ENCODE measurements around the gene EXD3. TPM values are rescaled to one million over a fixed set of nuclear protein-coding genes. Genes with fewer than 3 reads are reported as not detected.
"Not testable (repeated sequence)": the region's sequence is repeated elsewhere in the genome, so short reads cannot be mapped to it uniquely, and the experiment has no call there.

Gene EXD3
- total and polyA plus RNA-seq, 9 of the 15 experiments (the other 6 are each of a cell fraction or from before 2014, with no cell fraction given) = 0.29 to 12.5 (median 3.9) TPM

- intact Hi-C loops (cut with micrococcal nuclease) (no loop called here), in situ Hi-C loops (cut with MboI) (no loop called here)
- no peaks in the 10 kb centered on the region for H4K20me1 ChIP-seq (replicated peaks; ENCODE audit: control insufficient read depth, insufficient read depth, low read length)
- H3K9me3 ChIP-seq (replicated peaks; ENCODE audit: control insufficient read depth, insufficient read depth, low read depth, low read length) = no peaks in the 10 kb centered on the region
- 82% methylated on average over 10 of the region's 15 CpGs for WGBS (ENCODE audit: insufficient coverage, low coverage, missing lambda C conversion rate)
- ATAC-seq (no peak), DNase-seq (ENCODE audit: extremely low read depth in 1 of 4, low spot score in 3 of 4) (no peak), FAIRE-seq (no peak)
- no TSS peak for BruUV-seq (replicated peaks)
- no peak overlapping the region; the same call in 2 of the 3 replicates for H3K27ac ChIP-seq (ENCODE audit: extremely low read depth, low read depth, low read length)
- peak overlapping the region in 1 of 2 experiments; percentile 14; a peak in 1 of 4 replicates for H3K9ac ChIP-seq (ENCODE audit: insufficient read depth in 1 of 2, low read depth in 2 of 2, low read length in 2 of 2)
- TF ChIP-seq ILK (tag; IDR thresholded peaks at IDR 0.05; ENCODE audit: borderline replicate concordance, low read depth) = no peak
- TF ChIP-seq CBX2 (IDR thresholded peaks at IDR 0.05; ENCODE audit: insufficient read depth, low read length, poor library complexity, severe bottlenecking) = no peak
- TF ChIP-seq EGR1 (conservative IDR thresholded peaks at IDR 0.05) = no peak
- no peak for TF ChIP-seq CBX1 (IDR thresholded peaks at IDR 0.05; ENCODE audit: low read depth)
- TF ChIP-seq ZNF764 (CRISPR knock-in tag; IDR thresholded peaks at IDR 0.05; ENCODE audit: low read depth) = no peak
- no peak for TF ChIP-seq BHLHE40 (IDR thresholded peaks at IDR 0.05; ENCODE audit: low read length)
- TF ChIP-seq ERF (CRISPR knock-in tag; IDR thresholded peaks at IDR 0.05) = no peak
- TF ChIP-seq POLR2G (IDR thresholded peaks at IDR 0.05; ENCODE audit: low read depth, low read length) = peak; percentile 67
- no peaks in the 10 kb centered on the region; the same call in 2 of the 3 replicates for H3K36me3 ChIP-seq (ENCODE audit: control insufficient read depth, insufficient read depth, low read length)
- no peak overlapping the region for H2AFZ ChIP-seq (ENCODE audit: low read depth, low read length)
- H3K79me2 ChIP-seq (ENCODE audit: control insufficient read depth, insufficient read depth, low read length) = peaks cover 42% of the 10 kb centered on the region
- ChIA-PET POLR2A (no interaction called here), CTCF (ENCODE audit: low intra/inter-chr PET ratio) (no interaction called here)
- H3K4me1 ChIP-seq (replicated peaks in 1 of 2; ENCODE audit: control insufficient read depth in 2 of 2, insufficient read depth in 2 of 2, low read length in 2 of 2) = peaks cover 22 to 71% of the 10 kb centered on the region in 2 experiments
- no peaks in the 10 kb centered on the region for H3K27me3 ChIP-seq (ENCODE audit: control insufficient read depth in 2 of 2, insufficient read depth in 2 of 2, low read length in 2 of 2)
- H3K4me3 ChIP-seq = no peak overlapping the region
- no peak overlapping the region for H3K4me2 ChIP-seq (ENCODE audit: insufficient read depth, low read length)
- no peaks in the 10 kb centered on the region for H3K9me1 ChIP-seq (ENCODE audit: control insufficient read depth, insufficient read depth, low read length)
These were observed 12.1 kb downstream of the EXD3 start for GRCh38 chr9:137410891-137411249.

GRCh38 chr9:137410236-137410890 lies 12.6 kb downstream of the EXD3 start:
- H3K9ac ChIP-seq (ENCODE audit: insufficient read depth in 1 of 2, low read depth in 2 of 2, low read length in 2 of 2) = peak overlapping the region in 1 of 2 experiments; percentile 14; a peak in 1 of 4 replicates
- H3K36me3 ChIP-seq (ENCODE audit: control insufficient read depth, insufficient read depth, low read length); H3K9me3 ChIP-seq (replicated peaks; ENCODE audit: control insufficient read depth, insufficient read depth, low read depth, low read length); H3K27me3 ChIP-seq (ENCODE audit: control insufficient read depth in 2 of 2, insufficient read depth in 2 of 2, low read length in 2 of 2); H4K20me1 ChIP-seq (replicated peaks; ENCODE audit: control insufficient read depth, insufficient read depth, low read length); BruUV-seq (replicated peaks); H3K4me3 ChIP-seq; H3K4me2 ChIP-seq (ENCODE audit: insufficient read depth, low read length); DNase-seq (ENCODE audit: extremely low read depth in 1 of 4, low spot score in 3 of 4); in situ Hi-C loops (cut with MboI); CTCF ChIA-PET (ENCODE audit: low intra/inter-chr PET ratio); FAIRE-seq; ATAC-seq; intact Hi-C loops (cut with micrococcal nuclease); H3K9me1 ChIP-seq (ENCODE audit: control insufficient read depth, insufficient read depth, low read length); H3K27ac ChIP-seq (ENCODE audit: extremely low read depth, low read depth, low read length); H2AFZ ChIP-seq (ENCODE audit: low read depth, low read length): not testable (repeated sequence)
- H3K79me2 ChIP-seq (ENCODE audit: control insufficient read depth, insufficient read depth, low read length) = peaks cover 40% of the 10 kb centered on the region
- peaks cover 27 to 76% of the 10 kb centered on the region in 2 experiments for H3K4me1 ChIP-seq (replicated peaks in 1 of 2; ENCODE audit: control insufficient read depth in 2 of 2, insufficient read depth in 2 of 2, low read length in 2 of 2)
- POLR2A ChIA-PET = interaction anchor here (1.4 kb wide), 1 partner anchor 123 kb away, joined by 6 read pairs; no protein-coding TSS in a partner anchor
- WGBS (ENCODE audit: insufficient coverage, low coverage, missing lambda C conversion rate) = 52% methylated on average over 7 of the region's 18 CpGs
